Mesenteric fat pad (tissue), 1 donor: ENCODE measurements around the gene PSTPIP2. TPM values are rescaled to one million over a fixed set of nuclear protein-coding genes. Genes with fewer than 3 reads are reported as not detected.
"Not testable (repeated sequence)": the region's sequence is repeated elsewhere in the genome, so short reads cannot be mapped to it uniquely, and the experiment has no call there.

Experiments
- DNase-seq: peaks from one replicate; pipeline ENCODE4 v3.0.0-alpha.2; 2020; ENCODE audit warnings: low spot score
- total RNA-seq: library from RNA; stranded (reverse); fragmentation: NEBNext Ultra II Directional; extraction: Animal tissue kit (Norgen Biotek cat#: 25700); gene quantifications from one replicate; pipeline ENCODE4 v1.2.1, GENCODE V29; 2021
- donor health status: DM: yes; HTN: yes; CAD: no.

PSTPIP2 gene
- total RNA-seq, 1 donor from 2014 or later = 8.8 TPM

DNA sequence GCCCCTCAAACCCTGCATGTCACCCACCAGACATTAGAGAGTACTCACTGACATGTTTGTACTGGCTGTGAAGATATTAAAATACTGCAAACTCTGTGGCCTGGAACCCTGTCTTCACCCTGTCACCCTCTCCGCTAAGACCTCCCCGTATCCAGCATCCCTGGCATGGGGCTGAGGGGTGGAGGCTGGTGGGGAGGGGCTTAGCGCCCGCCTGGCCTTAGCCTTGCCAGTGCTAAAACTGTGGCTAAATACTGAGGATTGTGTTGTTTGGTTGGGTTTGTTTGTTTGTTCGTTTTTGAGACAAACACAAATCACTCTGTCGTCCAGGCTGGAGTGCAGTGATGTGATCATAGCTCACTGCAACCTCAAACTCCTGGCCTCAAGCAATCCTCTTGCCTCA lies 1.8 kb downstream of the PSTPIP2 start:
- no peak for DNase-seq

DNA sequence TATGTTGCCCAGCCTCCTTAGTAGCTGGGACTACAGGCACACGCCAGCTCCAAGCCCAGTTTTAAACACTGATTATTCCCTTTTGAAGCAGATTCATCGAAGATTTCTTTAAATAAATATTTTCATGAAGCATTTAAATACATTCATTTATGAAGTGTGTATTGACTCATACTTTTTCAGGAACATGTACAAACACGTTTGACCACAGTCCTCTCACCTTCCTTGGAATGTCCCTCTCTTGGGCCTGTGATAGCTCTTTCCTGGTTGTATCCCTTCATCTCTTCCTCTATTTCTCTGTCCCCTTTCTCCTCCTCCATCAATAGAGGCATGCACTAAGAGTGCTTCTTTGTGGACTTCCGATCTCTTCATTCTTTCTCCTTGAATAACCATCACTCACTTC lies 2.5 kb downstream of the PSTPIP2 start:
- DNase-seq = no peak

DNA sequence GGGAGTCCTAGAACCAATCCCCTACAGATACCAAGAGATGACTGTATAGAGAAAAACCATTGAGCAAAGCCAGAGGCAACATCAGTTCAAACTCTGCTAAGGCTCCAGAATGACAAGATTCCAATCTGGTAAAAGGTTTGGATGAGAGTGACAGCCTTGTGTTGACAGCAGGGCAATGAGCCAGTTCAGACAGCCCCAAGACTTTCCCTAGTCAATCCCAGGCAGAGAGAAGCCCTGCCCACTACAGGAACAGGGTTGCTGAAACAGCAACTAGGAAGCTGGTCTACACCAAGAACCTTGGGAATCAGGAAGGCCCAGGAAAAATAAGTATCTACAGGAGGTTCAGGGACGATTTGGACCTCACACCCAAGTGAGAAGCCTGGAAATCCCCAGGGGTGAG lies 3.3 kb downstream of the PSTPIP2 start:
- DNase-seq = no peak

DNA sequence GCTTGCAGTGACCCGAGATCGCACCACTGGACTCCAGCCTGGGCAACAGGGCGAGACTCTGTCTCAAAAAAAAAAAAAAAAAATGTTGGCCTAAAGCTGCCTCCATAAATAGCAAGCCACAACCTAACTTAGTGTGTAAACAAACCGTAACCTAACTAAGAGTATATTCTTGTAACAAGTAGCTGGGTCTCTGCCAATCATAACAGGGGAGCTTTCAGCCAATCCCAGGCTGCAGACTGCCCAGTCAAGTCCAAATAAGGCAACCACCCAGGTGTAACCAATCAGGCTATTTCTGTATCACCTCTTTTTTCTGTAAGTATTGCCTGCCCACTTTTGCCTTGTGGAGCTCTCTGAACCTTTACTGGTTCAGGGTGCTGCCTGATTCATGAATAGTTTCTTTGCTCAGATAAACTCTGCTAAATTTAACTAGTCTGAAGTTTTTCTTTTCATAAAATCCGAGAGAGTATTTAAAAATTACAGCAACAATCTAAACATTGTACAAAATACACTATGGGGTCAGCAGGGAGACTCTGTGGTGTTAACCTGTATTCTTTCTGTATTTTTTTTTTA lies 4.5 kb downstream of the PSTPIP2 start:
- DNase-seq = no peak

DNA sequence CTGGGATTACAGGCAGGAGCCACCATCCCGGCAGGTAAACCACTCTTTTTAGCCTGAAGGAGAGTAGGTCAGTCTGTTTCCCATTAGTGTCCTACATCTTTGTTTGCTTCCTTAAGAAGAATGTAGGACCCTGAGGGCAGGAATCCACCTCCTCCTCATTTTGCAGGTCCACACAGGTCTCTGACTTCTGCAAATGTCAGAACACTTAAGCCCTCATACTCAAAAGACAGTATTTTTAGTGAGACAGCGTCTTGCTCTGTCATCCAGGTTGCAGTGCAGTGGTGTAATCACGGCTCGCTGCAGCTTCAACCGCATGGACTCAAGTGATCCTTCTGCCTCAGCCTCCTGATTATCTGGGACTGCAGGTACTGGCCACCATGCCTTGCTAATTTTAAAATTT lies 9.3 kb downstream of the PSTPIP2 start:
- no peak for DNase-seq

DNA sequence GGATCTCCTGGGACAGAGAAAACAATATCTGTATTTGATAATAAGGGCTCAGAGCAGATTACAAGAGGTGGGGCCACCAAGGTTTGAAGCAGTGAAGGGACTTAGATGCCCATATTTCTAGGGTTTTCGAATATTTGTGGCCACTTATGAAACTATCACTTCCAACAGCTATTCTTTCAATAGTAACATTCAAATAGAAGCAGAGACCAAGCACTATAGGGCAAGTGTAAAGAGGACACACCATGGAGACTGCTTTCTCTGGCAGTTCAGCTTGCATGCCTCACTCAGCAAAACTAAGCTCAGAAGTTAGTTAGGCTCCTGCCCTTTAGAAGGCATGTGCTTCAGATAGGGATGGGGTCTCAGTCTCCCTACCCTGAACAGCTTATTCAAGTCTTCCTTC lies 10.3 kb downstream of the PSTPIP2 start:
- no peak for DNase-seq

GRCh38 chr18:46061387-46061786 lies 10.7 kb downstream of the PSTPIP2 start:
- no peak for DNase-seq

GRCh38 chr18:46060359-46060841 lies 11.7 kb downstream of the PSTPIP2 start:
- no peak for DNase-seq

DNA sequence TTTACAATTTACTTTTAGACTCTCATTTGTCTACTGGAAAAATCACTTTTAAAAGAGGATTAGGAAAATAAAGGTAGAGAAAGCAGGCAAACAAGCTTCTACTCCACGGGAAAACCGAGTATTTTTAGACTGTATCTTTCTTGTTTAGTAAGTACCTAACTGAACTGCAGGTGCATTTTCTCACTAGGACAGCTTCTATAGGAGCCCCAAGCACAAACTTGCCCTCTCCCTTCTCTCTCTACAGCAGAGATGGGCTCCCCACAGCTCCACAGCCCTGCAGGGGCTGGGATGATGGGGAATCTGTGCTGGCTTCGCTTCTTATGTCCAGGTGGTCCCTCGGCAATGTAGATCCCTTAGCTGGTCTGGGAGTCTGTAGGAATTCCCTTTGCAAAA lies 16.2 kb downstream of the PSTPIP2 start:
- no peak for DNase-seq

GRCh38 chr18:46054956-46055837 lies 16.9 kb downstream of the PSTPIP2 start:
- DNase-seq = no peak

GRCh38 chr18:46053368-46054095 lies 18.5 kb downstream of the PSTPIP2 start:
- no peak for DNase-seq

- DNase-seq = no peak
Observed at GRCh38 chr18:46051731-46052461, 20.2 kb downstream of the PSTPIP2 start.

DNA sequence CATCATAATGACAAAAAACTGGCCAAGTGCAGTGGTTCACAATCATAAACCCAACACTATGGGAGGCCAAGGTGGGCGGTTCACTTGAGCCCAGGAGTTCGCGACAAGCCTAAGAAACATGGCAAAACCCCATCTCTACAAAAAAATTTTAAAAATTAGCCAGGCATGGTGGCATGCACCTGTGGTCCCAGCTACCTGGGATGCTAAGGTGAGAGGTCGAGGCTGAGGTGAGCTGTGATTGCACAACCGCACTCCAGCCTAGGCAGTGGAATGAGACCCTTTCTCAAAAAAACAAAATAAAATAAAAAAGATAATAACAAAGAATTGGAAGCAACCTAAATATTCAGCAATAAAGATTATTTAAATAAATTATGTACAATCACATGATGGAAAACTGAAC lies 21.8 kb downstream of the PSTPIP2 start:
- no peak for DNase-seq

- no peak for DNase-seq
Observed at GRCh38 chr18:46048641-46049040, 23.4 kb downstream of the PSTPIP2 start.

DNA sequence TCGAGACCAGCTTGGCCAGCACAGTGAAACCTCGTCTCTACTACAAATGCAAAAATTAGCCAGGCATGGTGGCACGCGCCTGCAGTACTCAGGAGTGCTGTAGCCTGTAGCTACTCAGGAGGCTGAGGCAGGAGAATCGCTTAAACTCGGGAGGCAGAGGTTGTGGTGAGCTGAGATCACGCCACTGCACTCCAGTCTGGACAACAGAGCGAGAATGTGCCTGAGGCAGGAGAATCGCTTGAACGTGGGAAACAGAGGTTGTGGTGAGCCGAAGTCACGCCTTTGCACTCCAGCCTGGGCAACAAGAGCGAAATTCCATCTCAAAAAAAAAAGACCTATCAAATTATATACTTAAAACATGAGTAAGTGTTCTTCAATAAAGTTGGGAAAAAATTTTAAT lies 24.7 kb downstream of the PSTPIP2 start:
- DNase-seq = not testable (repeated sequence)

GRCh38 chr18:46046688-46047087 lies 25.4 kb downstream of the PSTPIP2 start:
- DNase-seq = no peak

GRCh38 chr18:46046126-46046525 lies 25.9 kb downstream of the PSTPIP2 start:
- DNase-seq = no peak

DNA sequence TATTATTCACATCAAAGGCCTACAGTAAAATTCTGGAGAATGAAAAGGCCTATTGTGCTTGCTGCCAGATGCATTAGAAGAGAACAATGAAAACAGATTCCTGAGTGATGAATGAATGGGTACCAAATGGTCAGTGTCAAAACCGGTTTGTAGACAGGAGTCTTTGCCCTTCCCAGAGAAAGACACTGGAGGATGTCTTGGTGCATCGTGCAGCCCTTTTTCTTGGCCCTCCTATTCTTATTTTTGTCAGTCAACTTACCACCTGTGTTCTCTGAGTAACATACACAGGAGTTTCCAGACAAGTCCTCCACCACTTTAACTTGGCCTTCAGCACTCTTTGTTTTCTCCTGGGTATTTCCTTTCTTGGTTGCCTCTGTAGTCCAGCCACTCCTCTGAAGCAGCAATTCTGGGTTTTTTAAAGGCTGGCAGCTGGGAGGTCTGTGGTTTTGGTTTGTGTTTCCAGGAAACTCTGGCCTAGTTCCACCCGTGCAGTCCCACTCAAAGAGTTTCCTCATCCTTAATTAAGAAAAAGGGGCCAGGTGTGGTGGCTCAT lies 29.4 kb downstream of the PSTPIP2 start:
- no peak for DNase-seq

DNA sequence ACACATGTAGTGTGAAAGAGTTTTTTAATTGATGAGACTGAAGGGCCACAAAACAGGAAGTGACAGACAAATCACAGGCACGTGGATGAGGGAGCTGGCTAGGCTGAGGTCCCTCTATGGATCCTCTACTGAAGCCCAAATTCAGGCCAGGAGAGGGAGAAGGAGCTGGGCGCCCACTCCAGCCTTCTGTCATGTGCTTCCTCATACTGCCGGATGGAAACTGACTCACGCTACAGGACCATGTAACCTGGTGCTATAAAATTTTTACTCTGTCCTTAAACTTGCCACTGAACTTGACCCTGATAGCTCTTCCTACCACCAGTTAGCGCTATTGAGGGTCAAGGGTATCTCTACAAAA lies 31.3 kb downstream of the PSTPIP2 start:
- DNase-seq = no peak

GRCh38 chr18:46040033-46040746 lies 31.9 kb downstream of the PSTPIP2 start:
- DNase-seq = no peak
